HG02763 (cell line): ENCODE measurements around the gene CHST8.
"Not testable (repeated sequence)": the region's sequence is repeated elsewhere in the genome, so short reads cannot be mapped to it uniquely, and the experiment has no call there.

Experiments used
- ATAC-seq: cut with Tn5 transposase; IDR thresholded peaks from one replicate; pipeline ENCODE4 v1.9.1; 2021; ENCODE audit warnings: mild to moderate bottlenecking, moderate library complexity; ENCODE audit not compliant: unreplicated experiment

CHST8 gene, protein sequence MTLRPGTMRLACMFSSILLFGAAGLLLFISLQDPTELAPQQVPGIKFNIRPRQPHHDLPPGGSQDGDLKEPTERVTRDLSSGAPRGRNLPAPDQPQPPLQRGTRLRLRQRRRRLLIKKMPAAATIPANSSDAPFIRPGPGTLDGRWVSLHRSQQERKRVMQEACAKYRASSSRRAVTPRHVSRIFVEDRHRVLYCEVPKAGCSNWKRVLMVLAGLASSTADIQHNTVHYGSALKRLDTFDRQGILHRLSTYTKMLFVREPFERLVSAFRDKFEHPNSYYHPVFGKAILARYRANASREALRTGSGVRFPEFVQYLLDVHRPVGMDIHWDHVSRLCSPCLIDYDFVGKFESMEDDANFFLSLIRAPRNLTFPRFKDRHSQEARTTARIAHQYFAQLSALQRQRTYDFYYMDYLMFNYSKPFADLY

GRCh38 chr19:33621811-33622504 is at the start of gene CHST8:
Gene CHST8, plus strand, starts transcription at chr19:33621953. Its CDS starts 67,309 bp downstream, at chr19:33689262.
- no peak for ATAC-seq

- ATAC-seq: no peak
These were observed 48.8 kb upstream of the CHST8 start for GRCh38 chr19:33572929-33573328.

- ATAC-seq: no peak
These were observed 46.9 kb upstream of the CHST8 start for GRCh38 chr19:33574824-33575223.

- no peak for ATAC-seq
These were observed 43.1 kb upstream of the CHST8 start for GRCh38 chr19:33578697-33579096.

GRCh38 chr19:33580026-33580644 is 41.6 kb upstream of the CHST8 start:
- ATAC-seq: no peak

- no peak for ATAC-seq
These were observed 41.1 kb upstream of the CHST8 start for GRCh38 chr19:33580645-33581037.

DNA sequence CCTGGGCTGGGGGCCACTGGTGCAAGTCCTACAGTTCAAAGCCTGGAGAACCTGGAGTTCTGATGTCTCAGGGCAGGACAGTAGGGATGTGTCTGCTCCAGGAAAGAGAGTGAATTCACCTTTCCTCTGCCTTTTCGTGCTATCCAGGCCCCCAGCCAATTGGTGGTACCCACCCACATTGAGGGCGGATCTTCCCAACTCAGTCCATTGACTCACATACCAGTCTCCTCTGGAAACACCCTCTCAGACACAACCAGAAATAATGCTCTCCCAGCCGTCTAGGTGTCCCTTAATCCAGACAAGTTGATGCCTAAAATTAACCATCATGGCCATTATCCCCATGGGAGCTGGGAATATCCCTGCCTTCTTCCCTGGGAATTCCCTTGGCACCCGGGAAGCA is 38.8 kb upstream of the CHST8 start:
- no peak for ATAC-seq

DNA sequence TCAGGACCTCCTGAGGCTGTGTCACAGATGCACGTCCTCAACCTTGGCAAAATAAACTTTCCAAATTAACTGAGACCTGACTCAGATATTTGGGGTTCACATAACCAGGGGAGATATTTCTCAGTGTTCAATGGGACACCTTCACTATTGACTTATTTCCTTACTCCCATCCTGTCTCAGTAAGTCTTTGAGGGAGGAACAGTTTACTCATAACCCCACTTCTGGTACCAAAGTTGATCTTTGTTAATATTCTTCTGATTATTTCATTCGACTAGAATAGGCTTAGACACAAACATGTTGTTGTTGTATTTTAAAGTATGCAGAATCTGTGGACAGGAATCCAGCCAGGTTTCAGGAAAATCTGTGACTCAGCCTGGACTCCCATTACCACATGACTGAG is 34.6 kb upstream of the CHST8 start:
- no peak for ATAC-seq

DNA sequence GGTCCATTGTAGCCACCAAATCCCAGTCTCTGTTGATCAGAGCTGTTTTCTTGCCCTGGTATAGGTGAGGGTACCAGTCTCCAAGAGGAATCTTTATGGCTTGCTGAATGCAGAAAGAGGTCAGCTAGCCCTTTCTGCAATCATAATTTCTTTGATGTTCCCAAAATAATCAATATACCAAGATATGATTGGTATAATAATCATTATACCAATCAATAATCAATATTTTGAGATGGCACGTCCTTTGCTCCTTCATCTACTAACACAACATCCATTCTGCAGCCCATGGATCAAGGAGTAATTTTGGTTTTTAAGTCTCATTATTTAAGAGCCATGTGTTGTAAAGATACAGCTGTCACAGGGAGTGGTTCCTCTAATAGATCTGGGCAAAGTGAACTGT is 31.5 kb upstream of the CHST8 start:
- ATAC-seq: no peak

DNA sequence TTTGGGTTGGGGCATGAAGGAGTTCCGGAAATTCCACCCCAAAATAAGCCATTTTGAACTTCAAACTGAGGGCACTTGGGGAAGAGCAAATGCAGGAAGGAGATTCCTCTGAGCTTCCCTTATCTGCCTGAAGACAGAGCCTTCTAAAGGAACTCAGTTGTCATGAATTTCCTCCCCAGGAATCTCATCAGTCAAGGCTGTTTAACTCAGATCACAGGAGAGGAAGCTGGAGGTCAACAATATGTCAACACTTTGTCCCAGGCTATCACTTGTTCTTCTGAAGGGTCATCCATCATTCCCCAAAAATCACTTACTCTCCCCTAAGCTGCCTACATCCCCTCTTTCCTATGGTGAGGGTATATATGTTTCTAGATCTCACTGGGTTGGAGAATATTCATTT is 26.0 kb upstream of the CHST8 start:
- ATAC-seq: no peak

DNA sequence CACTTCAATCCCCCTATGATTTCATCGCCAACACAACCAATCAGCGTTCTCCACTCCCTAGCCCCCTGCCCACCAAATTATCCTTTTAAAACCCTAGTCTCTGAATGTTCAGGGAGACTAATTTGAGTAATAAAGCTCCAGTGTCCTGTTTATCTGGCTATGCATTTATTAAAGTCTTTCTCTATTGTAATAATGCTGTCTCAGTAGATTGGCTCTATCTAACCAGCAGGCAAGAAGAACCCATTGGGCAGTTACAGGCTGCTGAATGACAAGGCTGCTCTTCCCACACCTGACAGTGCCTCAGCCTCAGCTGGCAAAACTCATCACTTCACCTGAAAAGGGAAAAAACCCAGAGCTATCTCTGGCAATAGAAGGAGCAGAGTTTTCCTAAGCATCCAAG is 20.2 kb upstream of the CHST8 start:
- ATAC-seq: no peak

DNA sequence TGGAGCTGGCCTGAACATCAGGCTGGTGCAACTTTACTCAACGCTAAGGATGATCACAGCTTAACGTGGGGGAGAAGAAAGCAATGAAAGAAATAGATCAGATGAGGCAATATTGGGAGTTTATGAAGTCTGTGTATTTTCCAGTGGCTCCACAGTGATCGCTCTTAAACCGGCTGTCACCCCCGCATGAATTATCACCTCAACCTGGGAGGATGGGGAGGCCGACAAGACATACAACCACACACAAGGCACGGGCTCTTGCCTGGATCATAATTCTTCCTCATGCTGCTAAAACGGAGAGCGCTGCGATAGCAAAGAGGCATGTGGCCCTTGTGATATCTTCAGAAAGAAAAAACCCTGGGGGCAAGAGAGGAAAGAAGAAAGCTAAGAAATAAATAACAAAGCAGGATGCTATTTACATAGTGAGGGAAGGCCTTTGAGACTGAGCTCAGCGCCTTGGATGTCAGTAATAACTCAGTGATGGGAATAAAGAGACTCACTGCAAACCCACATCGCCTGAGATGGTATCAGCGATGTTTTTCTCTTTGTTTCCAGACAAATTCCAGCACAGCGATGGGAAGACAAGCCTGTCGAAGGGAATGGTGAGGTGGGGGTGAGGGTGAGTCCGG is 19.1 kb upstream of the CHST8 start:
- ATAC-seq: no peak

- ATAC-seq: no peak
These were observed 18.4 kb upstream of the CHST8 start for GRCh38 chr19:33603377-33603776.

GRCh38 chr19:33604651-33605050 is 17.1 kb upstream of the CHST8 start:
- ATAC-seq: no peak

GRCh38 chr19:33605803-33606295 is 15.9 kb upstream of the CHST8 start:
- not testable (repeated sequence) for ATAC-seq

DNA sequence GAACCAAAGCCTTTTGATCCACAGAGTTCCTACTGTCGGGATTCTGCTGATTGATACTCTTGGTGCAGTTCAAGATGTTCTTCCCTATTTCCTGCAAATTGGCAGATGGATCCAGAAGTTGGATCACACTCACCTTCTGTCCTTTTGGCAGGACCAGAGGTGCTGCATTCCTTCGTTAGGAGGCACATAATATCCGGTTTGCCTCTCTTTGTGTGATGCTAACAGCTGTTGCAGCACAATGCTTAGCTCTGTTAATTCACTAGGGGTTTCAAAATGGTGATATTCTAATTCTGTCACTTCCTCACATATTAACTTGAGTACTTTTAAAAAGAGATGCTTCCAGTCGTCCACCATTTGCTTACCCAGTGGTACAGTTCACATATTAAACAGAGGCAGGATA is 15.2 kb upstream of the CHST8 start:
- ATAC-seq: no peak

DNA sequence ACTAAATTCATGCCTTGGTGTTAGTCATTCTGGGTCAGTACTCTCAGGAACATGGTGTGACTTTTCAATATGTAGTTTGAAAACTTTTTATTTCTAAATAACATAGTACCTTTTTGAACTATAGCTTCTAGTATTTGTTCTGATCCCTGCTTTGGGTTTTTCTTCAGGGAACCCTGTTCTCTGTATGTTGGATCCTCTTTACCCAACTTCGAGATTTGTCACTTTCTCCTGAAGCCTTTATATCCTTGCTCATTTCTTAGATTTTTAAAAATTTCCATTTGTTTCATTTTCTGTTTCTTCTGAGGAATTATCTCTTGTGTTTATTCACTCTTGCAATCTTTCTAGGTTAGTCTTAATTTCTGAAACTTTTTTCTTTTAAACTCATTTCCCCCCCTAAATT is 12.4 kb upstream of the CHST8 start:
- no peak for ATAC-seq

DNA sequence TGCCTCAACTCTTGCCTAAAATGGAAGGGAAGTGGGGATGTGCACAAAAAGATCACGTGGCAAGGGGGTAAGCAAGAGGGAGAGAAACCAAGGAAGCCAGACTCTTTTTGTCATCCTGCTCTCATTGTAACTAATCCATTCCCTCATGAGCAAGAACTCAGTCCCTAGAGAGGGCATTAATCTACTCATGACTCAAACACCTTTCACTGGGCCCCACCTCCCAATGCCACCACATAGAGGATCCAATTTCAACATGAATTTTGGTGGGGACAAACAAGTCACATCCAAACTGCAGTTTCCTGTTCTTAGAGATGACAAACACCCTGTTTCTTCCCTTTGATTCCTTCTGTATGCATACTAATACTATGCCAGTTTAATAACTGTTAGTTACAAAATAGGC is 11.2 kb upstream of the CHST8 start:
- no peak for ATAC-seq

GRCh38 chr19:33612928-33613619 is 8.7 kb upstream of the CHST8 start:
- ATAC-seq: no peak

DNA sequence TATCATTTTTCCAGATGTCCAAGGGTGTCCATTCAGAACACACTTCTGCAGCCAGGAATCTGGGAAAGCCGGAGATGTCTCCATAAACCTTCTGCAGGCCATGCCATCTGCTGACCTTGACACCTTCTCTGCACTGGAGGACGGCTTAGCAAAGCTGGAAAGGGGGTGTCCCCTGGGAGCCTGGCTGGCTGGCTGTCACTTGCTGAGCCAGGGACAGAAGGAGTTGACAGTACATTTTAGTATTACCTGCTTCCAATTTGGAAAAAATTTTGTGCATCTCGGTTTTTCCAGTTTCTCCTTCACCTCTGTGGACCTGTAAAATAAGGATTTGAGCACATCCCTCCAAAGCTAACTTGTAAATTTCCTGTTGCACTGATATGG is 8.1 kb upstream of the CHST8 start:
- no peak for ATAC-seq

- no peak for ATAC-seq
These were observed 5.4 kb upstream of the CHST8 start for GRCh38 chr19:33616346-33616745.
